Erythroblast (primary cell): ENCODE data around the gene FAM89B.

Experiments used
- DNase-seq, 2 experiments: peaks; one replicate each; lab custom pipeline; 2025; lab: John Stamatoyannopoulos, UW
- GATA1 ChIP-seq: IDR thresholded peaks from 2 replicates; pipeline ENCODE4 v1.6.1; 2011; ENCODE audit warnings: low read depth, mild to moderate bottlenecking, control low read depth, low read length, moderate library complexity
- POLR2A ChIP-seq: IDR thresholded peaks from 2 replicates; pipeline ENCODE4 v1.6.1; 2011; ENCODE audit warnings: mild to moderate bottlenecking, low read length

Gene FAM89B

GRCh38 chr11:65577756-65578109 is 5.4 kb downstream of the FAM89B start:
- no peak for DNase-seq
- no peak for TF ChIP-seq POLR2A
- TF ChIP-seq GATA1, result no peak

DNA sequence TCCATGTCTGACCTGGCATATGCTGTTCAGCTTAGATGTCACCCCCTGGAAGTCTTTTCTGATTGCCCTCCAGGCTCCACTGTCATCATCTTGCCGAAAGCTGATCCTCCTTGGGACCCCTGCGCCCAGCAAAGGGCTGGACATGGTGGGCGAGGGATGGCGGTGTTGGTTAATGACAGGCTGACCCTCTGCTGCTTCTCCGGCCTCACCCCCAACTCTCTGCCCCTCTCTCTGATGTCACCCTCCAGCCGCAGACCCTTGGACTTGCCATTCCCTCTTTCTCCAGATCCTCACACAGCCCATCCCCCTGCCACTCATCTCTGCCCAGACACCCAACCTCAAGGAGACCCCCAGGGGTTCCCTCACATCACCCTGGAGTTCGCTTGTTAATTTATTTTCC is 5.8 kb downstream of the FAM89B start:
- TF ChIP-seq GATA1, result no peak
- TF ChIP-seq POLR2A, result no peak
- DNase-seq, result no peak

GRCh38 chr11:65578667-65579066 is 6.3 kb downstream of the FAM89B start:
- DNase-seq, result peak; percentile 78 to 83
- TF ChIP-seq POLR2A (peak; percentile 86), GATA1 (no peak)

GRCh38 chr11:65579291-65579690 is 7.0 kb downstream of the FAM89B start:
- TF ChIP-seq GATA1 (no peak), POLR2A (no peak)
- peak in 1 of 2 experiments; percentile 42 for DNase-seq

DNA sequence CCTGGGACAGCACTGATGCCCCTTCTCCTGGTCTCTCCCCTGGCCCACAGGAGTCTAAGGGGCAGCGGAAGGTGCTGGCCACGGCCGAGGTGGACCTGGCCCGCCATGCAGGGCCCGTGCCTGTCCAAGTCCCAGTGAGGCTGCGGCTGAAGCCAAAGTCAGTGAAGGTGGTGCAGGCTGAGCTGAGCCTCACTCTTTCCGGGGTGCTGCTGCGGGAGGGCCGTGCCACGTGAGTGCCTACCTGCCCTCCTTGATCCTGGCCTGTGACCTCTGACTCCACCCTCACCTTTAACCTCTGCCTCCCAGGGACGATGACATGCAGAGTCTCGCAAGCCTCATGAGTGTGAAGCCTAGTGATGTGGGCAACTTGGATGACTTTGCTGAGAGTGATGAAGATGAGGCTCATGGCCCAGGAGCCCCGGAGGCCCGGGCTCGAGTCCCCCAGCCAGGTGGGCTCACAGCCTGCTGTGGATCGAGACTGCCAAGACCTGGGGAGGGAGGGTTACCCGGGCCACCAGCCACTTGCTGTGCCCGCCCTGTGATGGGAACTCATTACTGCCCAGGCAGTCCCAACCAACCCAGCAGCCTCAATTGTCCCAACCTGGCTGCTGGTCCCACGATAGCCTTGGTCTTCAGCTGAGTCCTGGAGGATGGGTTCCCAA is 7.8 kb downstream of the FAM89B start:
- no peak for TF ChIP-seq GATA1
- TF ChIP-seq POLR2A, result no peak
- DNase-seq, result no peak

GRCh38 chr11:65580756-65581155 is 8.4 kb downstream of the FAM89B start:
- TF ChIP-seq GATA1, result no peak
- no peak for TF ChIP-seq POLR2A

GRCh38 chr11:65581928-65582327 is 9.6 kb downstream of the FAM89B start:
- TF ChIP-seq POLR2A (no peak), GATA1 (no peak)
- DNase-seq, result no peak

More at GRCh38 chr11:65580756-65581155, 8.4 kb downstream of the FAM89B start:
- no peak for DNase-seq

DNA sequence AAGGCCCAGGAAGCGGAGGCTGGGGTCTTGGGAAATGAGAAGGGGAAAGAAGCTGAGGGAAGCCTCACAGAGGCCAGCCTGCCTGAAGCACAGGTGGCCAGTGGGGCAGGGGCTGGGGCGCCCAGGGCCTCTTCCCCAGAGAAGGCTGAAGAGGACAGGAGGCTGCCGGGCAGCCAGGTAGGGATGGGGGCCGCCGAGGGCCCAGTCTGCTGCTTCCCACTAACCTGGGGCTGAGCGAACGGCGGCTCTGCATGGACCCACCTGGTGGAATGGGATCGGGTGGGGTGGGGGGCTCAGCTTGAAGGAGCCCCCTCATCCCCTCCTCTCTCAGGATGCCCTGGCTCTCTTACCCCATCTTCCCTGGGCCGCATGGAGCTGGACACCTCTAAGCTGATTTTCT is 11.3 kb downstream of the FAM89B start:
- DNase-seq, result no peak

DNA sequence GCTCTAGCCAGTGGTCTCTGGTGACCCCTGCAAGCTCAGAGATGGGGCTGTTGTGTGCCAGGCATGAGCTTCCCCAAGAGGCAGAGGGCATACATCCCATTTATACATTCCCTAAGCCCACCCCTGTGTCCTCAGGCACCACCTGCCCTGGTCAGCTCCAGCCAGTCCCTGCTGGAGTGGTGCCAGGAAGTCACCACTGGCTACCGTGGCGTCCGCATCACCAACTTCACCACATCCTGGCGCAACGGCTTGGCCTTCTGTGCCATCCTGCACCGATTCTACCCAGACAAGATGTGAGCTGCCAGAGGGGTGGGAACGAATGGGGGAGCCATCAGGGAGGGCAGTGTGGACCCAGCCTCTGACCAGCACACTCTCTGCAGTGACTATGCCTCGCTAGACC is 11.8 kb downstream of the FAM89B start:
- TF ChIP-seq POLR2A, result no peak
- no peak for TF ChIP-seq GATA1

More for the DNA sequence above, 11.3 kb downstream of the FAM89B start:
- no peak for TF ChIP-seq GATA1
- TF ChIP-seq POLR2A, result no peak

GRCh38 chr11:65584723-65585171 is 12.4 kb downstream of the FAM89B start:
- TF ChIP-seq POLR2A (no peak), GATA1 (no peak)
- DNase-seq, result no peak

More for the DNA sequence above, 11.8 kb downstream of the FAM89B start:
- no peak for DNase-seq

GRCh38 chr11:65585396-65586246 is 13.3 kb downstream of the FAM89B start:
- TF ChIP-seq POLR2A (no peak), GATA1 (no peak)
- DNase-seq, result no peak

GRCh38 chr11:65586247-65586630 is 13.9 kb downstream of the FAM89B start:
- TF ChIP-seq POLR2A, result no peak
- TF ChIP-seq GATA1, result no peak
- DNase-seq, result no peak

DNA sequence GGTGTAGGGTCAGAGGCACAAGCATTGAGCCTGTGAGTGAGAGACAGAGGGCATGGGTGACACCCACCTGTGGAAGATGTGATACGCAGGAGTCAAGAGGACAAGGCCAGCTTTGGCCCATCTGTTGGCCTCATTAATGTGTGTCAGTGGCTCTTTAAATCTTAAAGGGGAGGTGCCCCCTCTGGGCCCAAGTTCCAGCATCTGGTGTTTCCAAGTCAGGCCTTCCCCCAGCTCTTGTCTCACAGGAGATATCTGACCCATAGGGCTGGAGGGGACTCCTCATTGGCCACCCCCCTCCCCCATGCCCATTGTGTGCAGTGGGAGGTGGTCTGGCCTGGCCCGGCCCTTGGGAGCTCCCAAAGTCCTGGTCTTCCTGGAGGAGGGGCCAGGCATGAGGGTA is 14.3 kb downstream of the FAM89B start:
- no peak for DNase-seq
- no peak for TF ChIP-seq GATA1
- TF ChIP-seq POLR2A, result no peak

- TF ChIP-seq GATA1, result no peak
- TF ChIP-seq POLR2A, result no peak
- DNase-seq, result peak; percentile 83 to 86
These were observed 16.1 kb downstream of the FAM89B start for GRCh38 chr11:65588199-65589054.
